Measurements from ENCODE around the gene MBTPS1. TPM values are rescaled to one million over a fixed set of nuclear protein-coding genes. Genes with fewer than 3 reads are reported as not detected.

MBTPS1 gene
- total RNA-seq, 1 donor from 2014 or later, result 63.4 TPM

DNA sequence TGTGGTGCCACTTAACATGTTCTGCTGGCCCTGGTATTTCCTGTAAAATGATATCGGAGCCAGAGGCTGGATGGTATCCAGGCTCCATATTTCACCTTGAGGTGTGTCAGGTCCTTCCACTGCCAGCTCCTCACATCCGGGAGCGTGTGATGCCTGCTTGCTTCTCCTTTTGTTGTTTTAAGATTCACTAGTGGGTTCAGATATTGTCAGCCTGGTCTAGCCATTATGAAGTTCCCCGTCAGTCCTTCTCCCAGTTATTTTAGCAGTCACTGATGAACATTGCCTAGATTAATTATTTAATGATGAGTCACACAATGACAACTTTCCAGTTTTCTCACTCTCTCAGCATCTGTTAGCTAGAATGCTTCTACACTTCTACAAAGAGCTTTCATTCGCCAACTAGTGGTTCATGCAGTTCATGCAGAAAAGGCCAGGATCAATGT, 39.6 kb upstream of the MBTPS1 start:
- no peaks in the 10 kb centered on the region for H3K36me3 ChIP-seq (ENCODE audit: control insufficient read depth, insufficient read depth, low read length)
- peak; percentile 72 for DNase-seq (ENCODE audit: low read depth)

DNA sequence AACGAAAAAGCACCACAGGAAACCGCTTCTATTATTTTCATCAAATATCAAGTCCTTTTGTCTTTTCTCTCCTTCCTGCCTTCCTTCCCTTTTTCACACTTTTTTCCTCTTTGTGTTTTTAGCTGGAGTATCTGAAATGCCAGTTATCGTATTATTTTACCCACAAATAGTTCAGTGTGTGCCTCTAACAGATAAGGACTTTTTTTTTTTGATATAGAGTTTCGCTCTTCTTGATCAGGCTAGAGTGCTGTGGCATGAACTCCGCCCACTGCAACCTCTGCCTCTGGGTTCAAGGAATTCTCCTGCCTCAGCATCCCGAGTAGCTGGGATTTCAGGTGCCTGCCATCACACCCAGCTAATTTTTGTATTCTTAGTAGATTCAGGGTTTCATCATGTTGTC, 39.0 kb upstream of the MBTPS1 start:
- no peak overlapping the region for H3K4me3 ChIP-seq (ENCODE audit: low read depth, low read length)
- TF ChIP-seq, protein P1, sequence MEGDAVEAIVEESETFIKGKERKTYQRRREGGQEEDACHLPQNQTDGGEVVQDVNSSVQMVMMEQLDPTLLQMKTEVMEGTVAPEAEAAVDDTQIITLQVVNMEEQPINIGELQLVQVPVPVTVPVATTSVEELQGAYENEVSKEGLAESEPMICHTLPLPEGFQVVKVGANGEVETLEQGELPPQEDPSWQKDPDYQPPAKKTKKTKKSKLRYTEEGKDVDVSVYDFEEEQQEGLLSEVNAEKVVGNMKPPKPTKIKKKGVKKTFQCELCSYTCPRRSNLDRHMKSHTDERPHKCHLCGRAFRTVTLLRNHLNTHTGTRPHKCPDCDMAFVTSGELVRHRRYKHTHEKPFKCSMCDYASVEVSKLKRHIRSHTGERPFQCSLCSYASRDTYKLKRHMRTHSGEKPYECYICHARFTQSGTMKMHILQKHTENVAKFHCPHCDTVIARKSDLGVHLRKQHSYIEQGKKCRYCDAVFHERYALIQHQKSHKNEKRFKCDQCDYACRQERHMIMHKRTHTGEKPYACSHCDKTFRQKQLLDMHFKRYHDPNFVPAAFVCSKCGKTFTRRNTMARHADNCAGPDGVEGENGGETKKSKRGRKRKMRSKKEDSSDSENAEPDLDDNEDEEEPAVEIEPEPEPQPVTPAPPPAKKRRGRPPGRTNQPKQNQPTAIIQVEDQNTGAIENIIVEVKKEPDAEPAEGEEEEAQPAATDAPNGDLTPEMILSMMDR (IDR thresholded peaks at IDR 0.05; ENCODE audit: insufficient read depth, low read length, severe bottlenecking), result no peak
- no peaks in the 10 kb centered on the region for H3K36me3 ChIP-seq (ENCODE audit: control insufficient read depth, insufficient read depth, low read length)
- no peak for DNase-seq (ENCODE audit: low read depth)
- no peak for FAIRE-seq
- H3K27me3 ChIP-seq (ENCODE audit: control insufficient read depth, insufficient read depth, low read length), result peaks cover 3% of the 10 kb centered on the region

More for the DNA sequence above, 39.6 kb upstream of the MBTPS1 start:
- Histone ChIP-seq H3K27me3 (ENCODE audit: control insufficient read depth, insufficient read depth, low read length) (peaks cover 5% of the 10 kb centered on the region), H3K4me3 (ENCODE audit: low read depth, low read length) (no peak overlapping the region)
- no peak for FAIRE-seq
- TF ChIP-seq, protein P1 (IDR thresholded peaks at IDR 0.05; ENCODE audit: insufficient read depth, low read length, severe bottlenecking), result no peak

DNA sequence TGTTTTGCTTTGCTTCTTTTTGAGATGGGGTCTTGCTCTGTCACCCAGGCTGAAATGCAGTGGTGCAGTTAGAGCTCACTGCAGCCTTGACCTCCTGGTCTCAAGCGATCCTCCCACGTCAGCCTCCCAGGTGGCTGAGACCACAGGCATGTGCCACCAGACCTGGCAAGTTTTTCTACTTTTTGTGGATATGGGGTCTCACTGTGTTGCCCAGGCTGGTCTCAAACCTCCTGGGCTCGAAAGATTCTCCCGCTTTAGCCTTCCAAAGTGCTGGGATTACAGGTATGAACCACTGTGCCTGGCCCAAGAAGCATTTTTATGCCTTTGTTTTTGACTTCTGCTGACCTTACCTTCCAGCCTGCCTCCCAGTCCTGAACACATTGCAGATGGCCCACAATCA, 38.5 kb upstream of the MBTPS1 start:
- DNase-seq (ENCODE audit: low read depth), result no peak
- Histone ChIP-seq H3K4me3 (ENCODE audit: low read depth, low read length) (no peak overlapping the region), H3K36me3 (ENCODE audit: control insufficient read depth, insufficient read depth, low read length) (no peaks in the 10 kb centered on the region), H3K27me3 (ENCODE audit: control insufficient read depth, insufficient read depth, low read length) (peaks cover 3% of the 10 kb centered on the region)
- TF ChIP-seq, protein P1 (IDR thresholded peaks at IDR 0.05; ENCODE audit: insufficient read depth, low read length, severe bottlenecking), result no peak
- FAIRE-seq, result no peak

DNA sequence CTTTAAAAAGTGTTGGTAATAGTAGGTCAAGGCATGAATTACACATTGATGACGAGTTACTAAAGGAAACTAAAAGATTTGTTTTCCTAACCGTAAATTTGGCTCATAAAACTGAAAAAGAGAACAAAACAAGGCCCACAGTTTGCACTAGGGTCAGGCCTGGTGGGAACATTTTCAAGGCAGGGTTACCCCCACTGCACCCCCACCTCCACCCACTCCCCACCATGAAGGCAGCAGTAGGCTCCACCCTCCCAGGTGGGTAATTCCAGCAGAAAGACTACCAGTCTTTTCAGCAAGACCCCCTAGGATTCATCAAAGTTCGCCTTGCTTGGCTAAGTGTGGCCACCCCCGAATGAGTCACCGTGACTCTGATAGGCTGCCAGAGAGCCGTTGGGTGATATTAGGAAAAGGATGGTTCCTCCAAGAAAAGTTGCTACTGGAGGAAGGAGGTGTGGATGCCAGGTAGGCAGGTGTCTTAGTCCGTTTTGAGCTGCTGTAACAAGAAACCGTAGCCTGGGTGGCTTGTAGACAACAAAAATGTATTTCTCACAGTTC, 37.0 kb upstream of the MBTPS1 start:
- Histone ChIP-seq H3K27me3 (ENCODE audit: control insufficient read depth, insufficient read depth, low read length) (peaks cover 2% of the 10 kb centered on the region), H3K4me3 (ENCODE audit: low read depth, low read length) (no peak overlapping the region), H3K36me3 (ENCODE audit: control insufficient read depth, insufficient read depth, low read length) (no peaks in the 10 kb centered on the region)
- TF ChIP-seq, protein P1 (IDR thresholded peaks at IDR 0.05; ENCODE audit: insufficient read depth, low read length, severe bottlenecking), result no peak
- FAIRE-seq, result no peak
- DNase-seq (ENCODE audit: low read depth), result no peak

DNA sequence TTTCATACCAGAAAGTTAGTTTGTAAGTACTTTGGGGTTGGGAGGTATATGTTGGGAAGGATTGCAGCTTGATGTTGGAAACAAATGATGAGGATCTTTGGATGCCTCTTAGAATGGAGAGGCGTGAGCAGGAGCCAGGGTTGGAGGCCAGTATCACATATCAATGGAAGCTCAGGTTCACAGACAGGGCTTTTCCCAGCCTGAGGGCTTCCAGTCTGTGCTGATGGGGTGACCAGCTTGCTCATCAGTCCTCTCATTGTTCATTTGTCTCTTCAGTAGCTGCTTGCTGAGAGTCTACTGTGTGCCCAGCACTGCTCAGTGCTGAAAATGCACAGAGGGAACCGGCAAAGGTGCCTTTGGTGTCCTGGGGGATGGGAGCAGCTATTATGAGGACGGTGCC, 34.2 kb upstream of the MBTPS1 start:
- no peaks in the 10 kb centered on the region for H3K36me3 ChIP-seq (ENCODE audit: control insufficient read depth, insufficient read depth, low read length)
- FAIRE-seq, result no peak
- TF ChIP-seq, protein P1 (IDR thresholded peaks at IDR 0.05; ENCODE audit: insufficient read depth, low read length, severe bottlenecking), result no peak
- DNase-seq (ENCODE audit: low read depth), result no peak
- no peaks in the 10 kb centered on the region for H3K27me3 ChIP-seq (ENCODE audit: control insufficient read depth, insufficient read depth, low read length)
- no peak overlapping the region for H3K4me3 ChIP-seq (ENCODE audit: low read depth, low read length)

All from bronchial epithelial cell (primary cell).